ENCODE results near the gene RPUSD1.
"Not testable (repeated sequence)": the region's sequence is repeated elsewhere in the genome, so short reads cannot be mapped to it uniquely, and the experiment has no call there.

RPUSD1 gene

GRCh38 chr16:787978-788398 is at the start of gene RPUSD1:
TSS of gene RPUSD1 (minus strand) at chr16:788381. CDS start at chr16:787737, 644 bp downstream.
- no peak for DNase-seq (ENCODE audit: low read depth, low spot score)

- DNase-seq (ENCODE audit: low read depth, low spot score), result not testable (repeated sequence)
Observed at GRCh38 chr16:836822-837221, 48.6 kb upstream of the RPUSD1 start.

GRCh38 chr16:836221-836620 is 48.0 kb upstream of the RPUSD1 start:
- no peak for DNase-seq (ENCODE audit: low read depth, low spot score)

- no peak for DNase-seq (ENCODE audit: low read depth, low spot score)
Observed at GRCh38 chr16:835373-835772, 47.2 kb upstream of the RPUSD1 start.

- DNase-seq (ENCODE audit: low read depth, low spot score), result no peak
Observed at GRCh38 chr16:833411-833810, 45.2 kb upstream of the RPUSD1 start.

- no peak for DNase-seq (ENCODE audit: low read depth, low spot score)
Observed at GRCh38 chr16:832652-833336, 44.6 kb upstream of the RPUSD1 start.

- no peak for DNase-seq (ENCODE audit: low read depth, low spot score)
Observed at GRCh38 chr16:831571-832413, 43.6 kb upstream of the RPUSD1 start.

GRCh38 chr16:830871-831570 is 42.8 kb upstream of the RPUSD1 start:
- DNase-seq (ENCODE audit: low read depth, low spot score), result no peak

- DNase-seq (ENCODE audit: low read depth, low spot score), result no peak
Observed at GRCh38 chr16:830107-830870, 42.1 kb upstream of the RPUSD1 start.

GRCh38 chr16:828891-829290 is 40.7 kb upstream of the RPUSD1 start:
- DNase-seq (ENCODE audit: low read depth, low spot score), result no peak

GRCh38 chr16:827513-827912 is 39.3 kb upstream of the RPUSD1 start:
- no peak for DNase-seq (ENCODE audit: low read depth, low spot score)

GRCh38 chr16:825341-826061 is 37.3 kb upstream of the RPUSD1 start:
- no peak for DNase-seq (ENCODE audit: low read depth, low spot score)

- DNase-seq (ENCODE audit: low read depth, low spot score), result no peak
Observed at GRCh38 chr16:824601-825000, 36.4 kb upstream of the RPUSD1 start.

- no peak for DNase-seq (ENCODE audit: low read depth, low spot score)
Observed at GRCh38 chr16:824194-824593, 36.0 kb upstream of the RPUSD1 start.

GRCh38 chr16:822909-823297 is 34.7 kb upstream of the RPUSD1 start:
- DNase-seq (ENCODE audit: low read depth, low spot score), result no peak

GRCh38 chr16:822174-822908 is 34.2 kb upstream of the RPUSD1 start:
- DNase-seq (ENCODE audit: low read depth, low spot score), result no peak

GRCh38 chr16:821751-822150 is 33.6 kb upstream of the RPUSD1 start:
- DNase-seq (ENCODE audit: low read depth, low spot score), result no peak

- no peak for DNase-seq (ENCODE audit: low read depth, low spot score)
Observed at GRCh38 chr16:820748-821147, 32.6 kb upstream of the RPUSD1 start.

- not testable (repeated sequence) for DNase-seq (ENCODE audit: low read depth, low spot score)
Observed at GRCh38 chr16:820044-820408, 31.8 kb upstream of the RPUSD1 start.

GRCh38 chr16:819336-820043 is 31.3 kb upstream of the RPUSD1 start:
- no peak for DNase-seq (ENCODE audit: low read depth, low spot score)
